OCI-LY1 (cell line): ENCODE measurements around the gene MAP4K1.

ENCODE experiments used
- H2AFZ ChIP-seq: fragments of 200-600 bp; sonication (generic), shearing (Covaris generic); 2 replicates; pipeline ENCODE4 v1.6.0; 2014; ENCODE audit warnings: antibody characterized with exemption, mild to moderate bottlenecking, low read length
- H3F3A ChIP-seq: fragments of 200-600 bp; sonication (generic), shearing (Covaris generic); 2 replicates; pipeline ENCODE4 v1.6.0; 2014; ENCODE audit warnings: mild to moderate bottlenecking, antibody characterized with exemption, low read length, moderate library complexity; ENCODE audit not compliant: insufficient read depth
- H3K27ac ChIP-seq: fragments of 200-600 bp; sonication (generic); 2 replicates; pipeline ENCODE4 v1.5.1; 2014; ENCODE audit warnings: low read length, mixed run types, mild to moderate bottlenecking, low read depth; ENCODE audit not compliant: poor library complexity, severe bottlenecking
- H3K27me3 ChIP-seq: fragments of 200-600 bp; sonication (generic); 2 replicates; pipeline ENCODE4 v1.6.0; 2014; ENCODE audit warnings: antibody characterized with exemption, mild to moderate bottlenecking, low read length, moderate library complexity; ENCODE audit not compliant: insufficient read depth
- H3K36me3 ChIP-seq: fragments of 200-600 bp; sonication (generic); 2 replicates; pipeline ENCODE4 v1.6.1; 2014; ENCODE audit warnings: mild to moderate bottlenecking, antibody characterized with exemption, low read length, moderate library complexity, mixed read lengths; ENCODE audit not compliant: insufficient read depth
- H3K4me1 ChIP-seq: fragments of 200-600 bp; sonication (generic); 2 replicates; pipeline ENCODE4 v1.5.1; 2014; ENCODE audit warnings: mild to moderate bottlenecking, low read length, moderate library complexity; ENCODE audit not compliant: insufficient read depth, severe bottlenecking
- H3K4me2 ChIP-seq: fragments of 200-600 bp; sonication (generic), shearing (Covaris generic); 2 replicates; pipeline ENCODE4 v1.6.1; 2014; ENCODE audit warnings: low read length
- H3K4me3 ChIP-seq: fragments of 200-600 bp; sonication (generic); 2 replicates; pipeline ENCODE4 v1.5.1; 2014; ENCODE audit warnings: low read length, low read depth, mild to moderate bottlenecking, mixed read lengths; ENCODE audit not compliant: poor library complexity, severe bottlenecking
- H3K79me2 ChIP-seq: fragments of 200-600 bp; shearing (Covaris generic); 2 replicates; pipeline ENCODE4 v1.6.1; 2016; ENCODE audit warnings: mixed run types, low read length, mixed read lengths; ENCODE audit not compliant: insufficient read depth
- H3K9ac ChIP-seq: fragments of 200-600 bp; sonication (generic), shearing (Covaris generic); 2 replicates; pipeline ENCODE4 v1.6.1; 2014; ENCODE audit warnings: mild to moderate bottlenecking, low read length, mixed read lengths
- H3K9me2 ChIP-seq: fragments of 200-600 bp; sonication (generic), shearing (Covaris generic); 2 replicates; pipeline ENCODE4 v1.6.1; 2014; ENCODE audit warnings: low read depth, mild to moderate bottlenecking, low read length, mixed read lengths
- H3K9me3 ChIP-seq: fragments of 200-600 bp; shearing (Covaris generic); 2 replicates; pipeline ENCODE4 v1.6.1; 2014; ENCODE audit warnings: low read length, mixed read lengths
- H4K20me1 ChIP-seq: fragments of 200-600 bp; sonication (generic), shearing (Covaris generic); 2 replicates; pipeline ENCODE4 v1.6.0; 2016; ENCODE audit warnings: mild to moderate bottlenecking, low read length; ENCODE audit not compliant: insufficient read depth
- EZH2 ChIP-seq: fragments of 200-600 bp; sonication (generic), shearing (Covaris generic); IDR thresholded peaks from 2 replicates; pipeline ENCODE4 v1.8.0; 2017; ENCODE audit warnings: borderline replicate concordance, mixed run types, mild to moderate bottlenecking, antibody characterized with exemption, low read length, moderate library complexity, mixed read lengths
- TF ChIP-seq, protein P1 (sequence below): fragments of 200-600 bp; sonication (generic), shearing (Covaris generic); IDR thresholded peaks from 2 replicates; pipeline ENCODE4 v1.5.1; 2017; ENCODE audit warnings: mild to moderate bottlenecking, antibody characterized with exemption, low read length, moderate library complexity, mixed read lengths

Gene MAP4K1

DNA sequence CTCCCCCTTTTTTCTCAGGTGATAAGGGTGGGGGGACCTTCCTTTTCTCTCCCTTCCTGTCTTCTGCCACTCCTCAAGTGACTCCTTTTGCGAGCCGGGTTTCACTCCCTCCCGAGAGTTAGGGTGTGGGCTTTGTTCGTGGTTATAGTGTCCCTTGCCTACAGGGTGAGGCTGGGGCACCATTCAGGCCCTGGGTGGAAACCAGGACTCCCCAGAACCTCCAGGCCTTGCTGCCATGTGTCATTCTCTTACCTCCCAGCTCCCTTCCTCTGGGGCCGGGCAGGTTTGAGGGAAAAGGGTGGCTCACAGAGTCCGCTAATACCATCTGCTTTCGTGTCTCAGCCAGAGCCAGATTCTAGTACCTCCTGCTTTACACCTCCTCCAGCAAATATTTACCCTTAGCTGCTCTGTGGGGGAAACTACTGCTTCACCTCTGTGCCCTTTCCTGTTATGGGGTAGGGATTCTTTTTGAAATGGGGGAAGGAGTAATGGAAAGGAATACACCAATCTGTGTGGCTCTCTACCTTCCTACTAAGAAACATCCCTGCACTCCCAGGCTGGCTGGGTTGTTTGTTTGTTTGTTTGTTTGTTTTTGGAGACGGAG lies 32.5 kb upstream of the MAP4K1 start:
- no peak overlapping the region for H3K9ac ChIP-seq

DNA sequence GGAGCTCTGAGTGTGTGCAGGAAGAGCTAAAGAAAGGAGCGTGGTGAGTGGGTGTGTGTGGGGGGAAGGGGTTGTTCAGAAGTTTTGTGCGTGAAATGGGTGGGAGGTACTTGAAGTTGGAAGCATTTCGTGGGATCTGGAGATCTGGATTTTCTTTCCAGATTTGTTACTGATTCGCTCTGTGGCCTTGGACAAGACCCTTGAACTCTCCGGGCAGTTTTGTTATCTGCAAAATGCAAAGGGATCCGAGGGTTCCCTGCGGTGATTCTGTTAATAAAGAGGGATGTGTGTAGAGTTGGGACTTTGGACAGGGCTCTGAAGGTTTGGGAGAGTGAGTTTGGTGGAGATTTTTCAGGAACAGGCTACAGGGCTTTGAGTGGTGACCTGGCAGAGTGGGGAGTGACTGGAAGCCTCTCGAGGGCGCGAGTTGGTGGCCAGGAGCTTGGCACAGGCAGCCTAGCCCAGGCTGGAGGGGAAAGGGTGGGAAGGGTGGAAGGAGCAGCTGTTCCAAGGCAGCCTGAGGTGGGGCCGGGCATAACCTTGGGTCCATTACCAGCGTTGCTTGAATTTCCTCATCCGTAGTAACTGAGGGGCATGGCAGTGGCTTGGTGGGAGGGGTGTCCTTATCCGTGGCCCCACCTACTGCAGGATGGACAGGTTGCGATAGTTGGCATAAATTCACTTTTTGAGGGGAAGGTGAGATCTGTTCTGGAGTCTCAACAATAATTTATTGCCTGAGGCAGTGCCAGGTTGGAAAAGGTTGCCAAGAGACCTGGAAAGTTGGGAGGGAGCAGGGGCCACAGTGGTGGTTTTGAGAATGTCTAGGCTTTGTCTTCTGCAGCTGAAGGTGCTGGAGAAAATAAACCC lies 31.8 kb upstream of the MAP4K1 start:
- Histone ChIP-seq H3K79me2 (peaks cover 68% of the 10 kb centered on the region), H3K9me2 (no peaks in the 10 kb centered on the region), H3K9me3 (no peaks in the 10 kb centered on the region), H2AFZ (no peak overlapping the region), H3K27ac (no peak overlapping the region), H3K4me2 (peak overlapping the region; percentile 97), H3K27me3 (no peaks in the 10 kb centered on the region), H4K20me1 (no peaks in the 10 kb centered on the region), H3F3A (no peaks in the 10 kb centered on the region), H3K9ac (peak overlapping the region; percentile 96; the same call in 1 of the 2 replicates), H3K4me3 (peak overlapping the region; percentile 97), H3K36me3 (peaks cover 9% of the 10 kb centered on the region; the same call in 1 of the 2 replicates), H3K4me1 (peaks cover 59% of the 10 kb centered on the region)
- TF ChIP-seq EZH2, result no peak
- TF ChIP-seq, protein P1, sequence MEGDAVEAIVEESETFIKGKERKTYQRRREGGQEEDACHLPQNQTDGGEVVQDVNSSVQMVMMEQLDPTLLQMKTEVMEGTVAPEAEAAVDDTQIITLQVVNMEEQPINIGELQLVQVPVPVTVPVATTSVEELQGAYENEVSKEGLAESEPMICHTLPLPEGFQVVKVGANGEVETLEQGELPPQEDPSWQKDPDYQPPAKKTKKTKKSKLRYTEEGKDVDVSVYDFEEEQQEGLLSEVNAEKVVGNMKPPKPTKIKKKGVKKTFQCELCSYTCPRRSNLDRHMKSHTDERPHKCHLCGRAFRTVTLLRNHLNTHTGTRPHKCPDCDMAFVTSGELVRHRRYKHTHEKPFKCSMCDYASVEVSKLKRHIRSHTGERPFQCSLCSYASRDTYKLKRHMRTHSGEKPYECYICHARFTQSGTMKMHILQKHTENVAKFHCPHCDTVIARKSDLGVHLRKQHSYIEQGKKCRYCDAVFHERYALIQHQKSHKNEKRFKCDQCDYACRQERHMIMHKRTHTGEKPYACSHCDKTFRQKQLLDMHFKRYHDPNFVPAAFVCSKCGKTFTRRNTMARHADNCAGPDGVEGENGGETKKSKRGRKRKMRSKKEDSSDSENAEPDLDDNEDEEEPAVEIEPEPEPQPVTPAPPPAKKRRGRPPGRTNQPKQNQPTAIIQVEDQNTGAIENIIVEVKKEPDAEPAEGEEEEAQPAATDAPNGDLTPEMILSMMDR, result no peak

More for the DNA sequence above, 32.5 kb upstream of the MAP4K1 start:
- Histone ChIP-seq H3K79me2 (peaks cover 76% of the 10 kb centered on the region), H3K27me3 (no peaks in the 10 kb centered on the region), H3F3A (no peaks in the 10 kb centered on the region), H4K20me1 (no peaks in the 10 kb centered on the region), H3K9me2 (no peaks in the 10 kb centered on the region), H3K4me1 (peaks cover 66% of the 10 kb centered on the region), H3K27ac (no peak overlapping the region), H3K9me3 (no peaks in the 10 kb centered on the region), H3K4me3 (peak overlapping the region; percentile 97), H3K4me2 (peak overlapping the region; percentile 97), H3K36me3 (peaks cover 13% of the 10 kb centered on the region; the same call in 1 of the 2 replicates), H2AFZ (no peak overlapping the region)
- no peak for TF ChIP-seq EZH2
- TF ChIP-seq, protein P1, result no peak

DNA sequence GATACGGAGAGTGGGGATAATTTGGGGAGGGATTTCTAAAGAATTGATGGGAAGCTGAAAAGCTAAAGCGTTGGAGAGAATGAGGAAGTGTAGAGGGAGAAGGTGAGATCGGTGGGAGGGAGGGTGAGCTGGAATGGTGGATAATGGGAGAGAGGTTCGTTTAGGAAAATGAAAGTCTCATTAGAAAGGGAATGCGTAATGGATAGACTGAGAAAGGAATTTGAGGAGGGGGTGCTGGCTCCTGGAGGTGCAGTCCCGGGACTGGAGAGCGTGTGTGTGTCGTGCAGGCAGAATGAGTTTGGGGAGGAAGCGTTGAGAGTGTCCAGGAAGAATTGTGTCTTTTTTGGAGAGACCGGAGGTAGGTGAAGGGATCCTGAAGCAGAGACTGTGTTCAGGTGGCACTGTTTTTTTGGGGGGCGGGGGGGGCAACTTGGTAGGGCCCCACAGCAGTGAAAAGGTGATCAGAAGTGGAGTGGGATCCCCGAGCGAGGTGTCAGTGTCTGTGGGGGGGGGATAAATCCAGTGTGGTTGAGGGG lies 31.1 kb upstream of the MAP4K1 start:
- no peaks in the 10 kb centered on the region for H4K20me1 ChIP-seq
- TF ChIP-seq, protein P1, result no peak
- no peak for TF ChIP-seq EZH2

More for the DNA sequence above, 31.1 kb upstream of the MAP4K1 start:
- H3K9me3 ChIP-seq, result no peaks in the 10 kb centered on the region
- no peak overlapping the region for H3K27ac ChIP-seq
- H2AFZ ChIP-seq, result no peak overlapping the region
- H3K9me2 ChIP-seq, result no peaks in the 10 kb centered on the region
- H3K36me3 ChIP-seq, result 0 out of 2 replicates have a peak, but pooled peaks cover 5% of the 10 kb centered on the region
- H3F3A ChIP-seq, result no peaks in the 10 kb centered on the region
- H3K4me2 ChIP-seq, result peak overlapping the region; percentile 97
- H3K9ac ChIP-seq, result peak overlapping the region; percentile 96
- peaks cover 54% of the 10 kb centered on the region for H3K4me1 ChIP-seq
- peaks cover 61% of the 10 kb centered on the region for H3K79me2 ChIP-seq
- no peaks in the 10 kb centered on the region for H3K27me3 ChIP-seq
- peak overlapping the region; percentile 97 for H3K4me3 ChIP-seq
